Endothelial cell of umbilical vein (primary cell): ENCODE results near the gene RIC8B. TPM values are rescaled to one million over a fixed set of nuclear protein-coding genes. Genes with fewer than 3 reads are reported as not detected.

Source experiments
- BruUV-seq: library from RNA; stranded (reverse); fragments of 400-500 nt; replicated peaks from 2 replicates; lab custom pipeline; 2021; lab: Mats Ljungman, UMichigan
- CTCF ChIA-PET: fragments of 300-600, 350-600 bp; sonication (Branson Sonifier 250); formaldehyde crosslinking; loops from one replicate; lab custom pipeline; 2021; ENCODE audit warnings: antibody characterized with exemption, inconsistent platforms; lab: Charles Lee
- POLR2A ChIA-PET: fragments of 300-600, 350-600 bp; sonication (Branson Sonifier 250); formaldehyde crosslinking; loops from one replicate; lab custom pipeline; 2021; ENCODE audit warnings: antibody characterized with exemption, inconsistent platforms; lab: Charles Lee
- DNase-seq: peaks from one replicate; pipeline ENCODE4 v3.0.0-alpha.2; 2011; ENCODE audit warnings: low read depth, low spot score
- FAIRE-seq: peaks from 2 replicates; lab custom pipeline; 2011; peaks lifted over from hg19 to GRCh38; lab: Jason Lieb, UNC
- H2AFZ ChIP-seq: 2 replicates; pipeline ENCODE4 v1.6.0; 2012; ENCODE audit warnings: low read depth, low read length, control low read depth, inconsistent platforms
- H3K27ac ChIP-seq: 2 replicates; pipeline ENCODE4 v1.5.1; 2011; ENCODE audit warnings: low read depth, mild to moderate bottlenecking, control low read depth, low read length, moderate library complexity; ENCODE audit not compliant: insufficient read depth
- H3K27me3 ChIP-seq, 2 experiments: 2 replicates each; pipeline versions ENCODE4 v1.6.0 to v1.6.1; 2011; ENCODE audit warnings: low read length in 2 of 2, mixed read lengths in 1 of 2; ENCODE audit not compliant: control insufficient read depth in 2 of 2, insufficient read depth in 2 of 2
- H3K36me3 ChIP-seq, 2 experiments: 2 replicates in 1 of 2; 3 replicates in 1 of 2; pipeline ENCODE4 v1.5.1; 2011; ENCODE audit warnings: low read length in 2 of 2, mild to moderate bottlenecking in 1 of 2, moderate library complexity in 1 of 2; ENCODE audit not compliant: control insufficient read depth in 2 of 2, insufficient read depth in 2 of 2; ENCODE audit errors: extremely low read depth in 1 of 2
- H3K4me1 ChIP-seq: 3 replicates; pipeline ENCODE4 v1.5.1; 2011; ENCODE audit warnings: mild to moderate bottlenecking, low read length; ENCODE audit not compliant: control insufficient read depth, insufficient read depth; ENCODE audit errors: extremely low read depth
- H3K4me2 ChIP-seq: 2 replicates; pipeline ENCODE4 v1.6.1; 2011; ENCODE audit warnings: low read length, control low read depth, mixed read lengths; ENCODE audit not compliant: insufficient read depth
- H3K4me3 ChIP-seq, 3 experiments: fragments of 200-600 bp in 1 of 3; sonication (generic), shearing (Covaris generic) in 1 of 3; replicated peaks in 1 of 3; 2 replicates each; pipeline ENCODE4 v1.5.1; 2011 to 2016; ENCODE audit warnings: control low read depth in 3 of 3, low read length in 3 of 3, mild to moderate bottlenecking in 2 of 3, inconsistent platforms in 1 of 3, low read depth in 1 of 3, moderate library complexity in 1 of 3; ENCODE audit not compliant: insufficient read depth in 1 of 3
- H3K79me2 ChIP-seq: 2 replicates; pipeline ENCODE4 v1.6.0; 2012; ENCODE audit warnings: low read length, inconsistent platforms; ENCODE audit not compliant: control insufficient read depth, insufficient read depth
- H3K9ac ChIP-seq: replicated peaks from 2 replicates; pipeline ENCODE3; 2011; ENCODE audit warnings: low read length, control low read depth; ENCODE audit not compliant: insufficient read depth; ENCODE audit errors: extremely low read depth
- H3K9me1 ChIP-seq: replicated peaks from 3 replicates; pipeline ENCODE4 v1.6.0; 2011; ENCODE audit warnings: mild to moderate bottlenecking, low read length; ENCODE audit not compliant: control insufficient read depth, insufficient read depth; ENCODE audit errors: extremely low read depth
- H3K9me3 ChIP-seq: replicated peaks from 2 replicates; pipeline ENCODE4 v1.5.1; 2012; ENCODE audit warnings: low read length, inconsistent platforms; ENCODE audit not compliant: control insufficient read depth, insufficient read depth
- H4K20me1 ChIP-seq: replicated peaks from 2 replicates; pipeline ENCODE3; 2011; ENCODE audit warnings: mild to moderate bottlenecking, low read length; ENCODE audit not compliant: control insufficient read depth, insufficient read depth; ENCODE audit errors: extremely low read depth
- CTCF ChIP-seq, 2 donors: IDR thresholded peaks; 1 replicate in 1 of 2; 2 replicates in 1 of 2; pipeline ENCODE4 v1.5.1; 2011; ENCODE audit warnings: low read length in 2 of 2, mild to moderate bottlenecking in 2 of 2, moderate library complexity in 2 of 2, control low read depth in 1 of 2, inconsistent platforms in 1 of 2, low read depth in 1 of 2; ENCODE audit not compliant: insufficient read depth in 1 of 2; ENCODE audit errors: extremely low read depth in 1 of 2
- EZH2 ChIP-seq: IDR thresholded peaks from 2 replicates; pipeline ENCODE4 v1.6.1; 2012; ENCODE audit warnings: borderline replicate concordance, low read depth, mild to moderate bottlenecking, moderate library complexity, low read length, inconsistent platforms; ENCODE audit not compliant: severe bottlenecking
- FOS ChIP-seq: IDR thresholded peaks from 2 replicates; pipeline ENCODE4 v1.6.1; 2011; ENCODE audit warnings: mild to moderate bottlenecking, low read length, moderate library complexity, borderline replicate concordance; ENCODE audit not compliant: insufficient read depth
- GATA2 ChIP-seq: IDR thresholded peaks from 2 replicates; pipeline ENCODE4 v1.7.0; 2011; ENCODE audit warnings: low read depth, mild to moderate bottlenecking, moderate library complexity, mixed read lengths, low read length; ENCODE audit not compliant: insufficient read length, insufficient read depth
- JUN ChIP-seq: IDR thresholded peaks from 2 replicates; pipeline ENCODE4 v1.6.1; 2011; ENCODE audit warnings: borderline replicate concordance, low read depth; ENCODE audit not compliant: insufficient read length, insufficient read depth
- MAX ChIP-seq: IDR thresholded peaks from 2 replicates; pipeline ENCODE4 v1.6.1; 2011; ENCODE audit not compliant: insufficient read depth, insufficient read length
- MYC ChIP-seq: IDR thresholded peaks from one replicate; pipeline ENCODE4 v1.6.1; 2011; ENCODE audit warnings: mild to moderate bottlenecking, low read depth, low read length
- POLR2A ChIP-seq: IDR thresholded peaks from 2 replicates; pipeline ENCODE4 v1.6.1; 2012; ENCODE audit warnings: low read depth, mild to moderate bottlenecking, control low read depth, low read length
- POLR2AphosphoS5 ChIP-seq: IDR thresholded peaks from 2 replicates; pipeline ENCODE4 v1.6.1; 2012; ENCODE audit warnings: low read depth, mild to moderate bottlenecking, control low read depth, low read length, moderate library complexity; ENCODE audit not compliant: insufficient read depth
- dilution Hi-C: fragments of 300-500 bp; cut with MboI; formaldehyde crosslinking; loops from one replicate; pipeline ENCODE4 v1.15.0; 2019; ENCODE audit warnings: low sequenced_read_pairs; ENCODE audit not compliant: extremely low pct_ligation_motif_present
- intact Hi-C: fragments of 100-400 bp; cut with micrococcal nuclease; formaldehyde crosslinking; loops from one replicate; pipeline ENCODE4 v1.10.0; 2022
- polyA plus RNA-seq, 4 experiments: library from polyadenylated mRNA; depleted of rRNA in 3 of 4; stranded (reverse) in 3 of 4; unstranded in 1 of 4; fragments of >200 nt; gene quantifications; 2 replicates each; pipeline versions ENCODE4 v1.2.1 to v1.2.3, GENCODE V29; 2011 to 2012; ENCODE audit warnings: missing spikeins in 1 of 4
- total RNA-seq: library from RNA; stranded (reverse); gene quantifications from 2 replicates; pipeline ENCODE4 v1.2.3, GENCODE V29; 2021

The RIC8B gene
- total and polyA plus RNA-seq, 2 donors (not counting 3 experiments of a cell fraction or from before 2014, with no cell fraction given): 4.1 to 13.7 TPM

GRCh38 chr12:106740818-106741217, 33.7 kb upstream of the RIC8B start:
- no peak overlapping the region for H3K4me2 ChIP-seq
- TF ChIP-seq EZH2 (no peak), CTCF (IDR thresholded peaks at IDR 0.05; ENCODE audit: extremely low read depth in 1 of 2, insufficient read depth in 1 of 2, low read depth in 1 of 2, low read length in 2 of 2) (no peak), MYC (no peak), POLR2AphosphoS5 (no peak), JUN (no peak), POLR2A (no peak)
- intact Hi-C loops: no loop called here
- no peak overlapping the region for H3K27ac ChIP-seq
- peaks cover 5% of the 10 kb centered on the region for H3K4me1 ChIP-seq
- BruUV-seq: no TSS peak
- H3K27me3 ChIP-seq: peaks cover 11 to 16% of the 10 kb centered on the region in 2 experiments
- no peaks in the 10 kb centered on the region for H3K79me2 ChIP-seq
- DNase-seq (no peak), FAIRE-seq (no peak)
- no peak overlapping the region for H2AFZ ChIP-seq
- H3K9ac ChIP-seq: no peak overlapping the region
- no peak overlapping the region for H3K4me3 ChIP-seq
- no peaks in the 10 kb centered on the region for H3K36me3 ChIP-seq
- ChIA-PET CTCF (interaction anchor here (1.5 kb wide), 1 partner anchor 12 kb away, joined by 3 read pairs; no protein-coding TSS in a partner anchor), POLR2A (no interaction called here)
- H3K9me1 ChIP-seq: no peaks in the 10 kb centered on the region
- dilution Hi-C loops: no loop called here
- no peaks in the 10 kb centered on the region for H4K20me1 ChIP-seq
- H3K9me3 ChIP-seq: no peaks in the 10 kb centered on the region

GRCh38 chr12:106741247-106741646, 33.2 kb upstream of the RIC8B start:
- no peak overlapping the region for H3K27ac ChIP-seq
- no peaks in the 10 kb centered on the region for H3K79me2 ChIP-seq
- no peak overlapping the region for H3K4me2 ChIP-seq
- H4K20me1 ChIP-seq: no peaks in the 10 kb centered on the region
- CTCF ChIA-PET: interaction anchor here (0.5 to 1.5 kb wide), 2 partner anchors 12 to 25 kb away, joined by 3 read pairs; no protein-coding TSS in a partner anchor
- no TSS peak for BruUV-seq
- POLR2A ChIA-PET: no interaction called here
- dilution Hi-C loops: no loop called here
- no peak for FAIRE-seq
- TF ChIP-seq FOS: no peak
- no peak for TF ChIP-seq MAX
- TF ChIP-seq POLR2AphosphoS5: no peak
- no peak for TF ChIP-seq JUN
- no peak for TF ChIP-seq GATA2
- H3K27me3 ChIP-seq: peaks cover 11 to 16% of the 10 kb centered on the region in 2 experiments
- DNase-seq: no peak
- no peaks in the 10 kb centered on the region for H3K9me3 ChIP-seq
- intact Hi-C loops: no loop called here
- no peaks in the 10 kb centered on the region for H3K9me1 ChIP-seq
- no peak overlapping the region for H3K9ac ChIP-seq
- H3K36me3 ChIP-seq: no peaks in the 10 kb centered on the region
- no peak overlapping the region for H2AFZ ChIP-seq
- peaks cover 5% of the 10 kb centered on the region for H3K4me1 ChIP-seq
- no peak overlapping the region for H3K4me3 ChIP-seq
